DMS153 treated with DMSO at 0.1 percent for 48 hours (cell line): ENCODE data around the gene CNOT10.
"Not testable (repeated sequence)": the region's sequence is repeated elsewhere in the genome, so short reads cannot be mapped to it uniquely, and the experiment has no call there.

Experiments
- DNase-seq: peaks from one replicate; lab custom pipeline; 2025; ENCODE audit not compliant: unreplicated experiment; lab: John Stamatoyannopoulos, UW

CNOT10 gene, protein sequence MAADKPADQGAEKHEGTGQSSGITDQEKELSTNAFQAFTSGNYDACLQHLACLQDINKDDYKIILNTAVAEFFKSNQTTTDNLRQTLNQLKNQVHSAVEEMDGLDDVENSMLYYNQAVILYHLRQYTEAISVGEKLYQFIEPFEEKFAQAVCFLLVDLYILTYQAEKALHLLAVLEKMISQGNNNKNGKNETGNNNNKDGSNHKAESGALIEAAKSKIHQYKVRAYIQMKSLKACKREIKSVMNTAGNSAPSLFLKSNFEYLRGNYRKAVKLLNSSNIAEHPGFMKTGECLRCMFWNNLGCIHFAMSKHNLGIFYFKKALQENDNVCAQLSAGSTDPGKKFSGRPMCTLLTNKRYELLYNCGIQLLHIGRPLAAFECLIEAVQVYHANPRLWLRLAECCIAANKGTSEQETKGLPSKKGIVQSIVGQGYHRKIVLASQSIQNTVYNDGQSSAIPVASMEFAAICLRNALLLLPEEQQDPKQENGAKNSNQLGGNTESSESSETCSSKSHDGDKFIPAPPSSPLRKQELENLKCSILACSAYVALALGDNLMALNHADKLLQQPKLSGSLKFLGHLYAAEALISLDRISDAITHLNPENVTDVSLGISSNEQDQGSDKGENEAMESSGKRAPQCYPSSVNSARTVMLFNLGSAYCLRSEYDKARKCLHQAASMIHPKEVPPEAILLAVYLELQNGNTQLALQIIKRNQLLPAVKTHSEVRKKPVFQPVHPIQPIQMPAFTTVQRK

DNA sequence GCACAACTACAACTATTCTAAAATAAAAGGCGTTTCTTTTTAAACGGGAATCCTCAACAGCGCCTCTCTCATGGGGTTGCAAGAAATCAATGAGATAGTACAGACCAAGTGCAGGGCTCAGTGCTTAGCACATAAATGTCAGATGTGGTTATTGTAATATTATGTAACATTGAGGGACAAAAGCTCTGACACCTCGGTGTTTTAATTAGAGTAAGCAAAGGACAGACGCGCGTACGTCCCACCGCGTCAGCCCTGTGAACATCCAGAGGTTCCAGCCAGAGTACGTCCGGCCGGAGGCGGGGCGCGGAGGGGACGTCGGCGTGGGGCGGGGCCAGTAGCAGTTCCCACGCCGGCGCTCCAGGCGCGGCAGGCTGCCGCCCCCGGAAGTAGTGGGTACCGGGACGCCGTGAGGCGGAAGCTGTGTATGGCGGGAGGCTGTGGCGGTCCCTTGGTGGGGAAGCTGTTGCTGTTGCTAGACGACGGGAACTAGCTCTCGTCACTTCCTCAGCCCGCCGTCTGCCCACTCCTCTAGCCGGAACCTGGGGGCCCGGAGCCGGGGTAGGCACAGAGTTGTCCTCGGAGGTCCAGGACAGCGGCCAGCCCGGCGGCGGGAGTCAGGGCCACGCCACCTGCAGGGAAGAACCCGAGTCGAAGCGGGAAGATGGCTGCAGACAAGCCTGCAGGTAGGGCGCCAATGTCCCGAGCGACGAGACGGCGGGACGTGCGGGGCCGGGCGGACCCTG is at the start of gene CNOT10:
CNOT10 (plus strand) TSS at position 389 of the 743 bp plus-strand sequence; CDS start at position 662, 273 bp downstream.
- peak; percentile 63 for DNase-seq

DNA sequence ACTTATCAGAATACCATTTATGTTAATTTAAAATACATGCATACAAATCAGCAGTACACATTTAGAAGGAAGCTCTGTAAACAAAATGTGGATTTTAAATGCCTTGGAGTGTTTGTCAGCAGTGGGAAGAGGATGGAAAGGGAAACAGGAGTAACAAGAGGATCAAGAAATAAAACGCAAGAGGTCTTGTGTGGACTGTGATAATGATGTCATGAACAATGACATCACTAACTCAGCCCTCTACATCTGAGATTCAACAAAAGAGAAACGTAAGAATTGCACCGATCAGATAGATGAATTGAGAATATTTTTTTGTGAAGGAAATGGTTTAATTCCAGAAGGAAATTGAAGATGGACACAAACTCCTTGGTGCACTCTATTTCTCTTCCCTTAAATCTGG is 44.0 kb upstream of the CNOT10 start:
- DNase-seq = no peak

DNA sequence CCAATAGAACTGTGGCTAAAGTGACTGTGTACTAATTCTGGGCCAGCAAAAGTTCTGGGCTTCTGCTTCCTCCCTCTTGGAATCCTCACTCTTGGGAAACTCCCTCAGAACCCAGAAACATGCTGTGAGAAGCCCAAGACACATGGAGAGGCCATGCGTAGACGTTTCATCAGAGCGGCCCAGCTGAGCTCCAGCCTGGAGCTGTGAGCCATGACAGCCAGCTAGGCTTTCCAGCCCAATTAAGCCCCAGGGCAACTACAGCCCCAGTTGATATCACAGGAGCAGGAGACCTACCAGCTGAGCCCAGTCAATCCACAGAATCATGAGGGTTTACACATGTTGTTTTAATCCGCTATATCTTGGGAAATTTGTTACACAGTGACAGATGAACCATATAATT is 43.6 kb upstream of the CNOT10 start:
- DNase-seq = no peak

DNA sequence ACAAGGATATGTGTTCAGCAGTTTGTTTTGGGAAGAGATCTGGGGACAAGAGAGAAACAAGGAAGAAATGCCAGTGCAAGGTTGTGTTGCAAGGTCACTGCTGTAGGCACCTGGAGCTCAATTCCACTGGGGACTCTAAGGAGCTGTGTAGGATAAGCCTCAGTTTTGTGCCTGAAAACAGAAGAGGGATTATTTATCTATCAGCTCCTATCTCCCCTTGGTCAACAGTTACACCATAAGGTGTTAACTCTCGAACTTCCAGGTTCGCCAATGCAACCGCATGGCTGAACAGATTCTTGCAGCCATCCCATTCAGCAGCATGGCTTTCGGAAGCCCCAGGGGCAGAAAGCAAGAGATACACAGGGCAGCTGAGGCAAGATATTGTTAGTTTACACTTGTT is 41.6 kb upstream of the CNOT10 start:
- no peak for DNase-seq

DNA sequence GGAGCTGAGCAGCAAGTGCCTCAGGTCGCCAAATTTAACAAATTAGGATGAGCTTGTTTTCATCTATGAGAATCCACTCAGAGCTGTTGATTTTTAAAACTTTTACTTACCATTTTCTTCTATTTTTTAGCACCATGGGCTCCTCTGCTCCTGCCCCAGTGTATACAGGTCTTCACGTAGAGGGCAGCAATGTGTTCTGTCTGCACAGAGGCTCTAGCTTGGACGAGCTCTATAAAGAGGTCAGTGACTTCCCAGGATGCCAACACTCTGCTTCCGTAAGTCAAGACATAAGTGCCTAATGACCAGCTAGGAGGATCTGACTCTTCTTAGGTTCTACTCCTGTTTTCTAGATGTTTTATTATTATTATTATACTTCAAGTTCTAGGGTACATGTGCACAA is 41.2 kb upstream of the CNOT10 start:
- no peak for DNase-seq

DNA sequence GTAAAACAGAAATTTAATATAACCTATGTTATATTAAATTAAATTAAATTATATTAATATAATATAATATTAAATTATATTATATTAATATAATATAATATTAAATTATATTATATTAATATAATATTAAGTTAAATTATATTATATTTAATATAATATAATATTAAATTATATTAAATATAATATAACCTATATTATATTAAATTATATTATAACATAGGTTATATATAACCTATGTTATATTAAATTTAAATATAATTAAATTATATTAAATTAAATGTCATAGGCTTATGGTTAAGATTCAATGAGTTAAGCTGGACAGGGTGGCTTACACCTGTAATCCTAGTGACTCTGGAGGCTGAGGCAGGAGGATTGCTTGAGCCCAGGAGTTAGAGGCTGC is 40.6 kb upstream of the CNOT10 start:
- DNase-seq = no peak

DNA sequence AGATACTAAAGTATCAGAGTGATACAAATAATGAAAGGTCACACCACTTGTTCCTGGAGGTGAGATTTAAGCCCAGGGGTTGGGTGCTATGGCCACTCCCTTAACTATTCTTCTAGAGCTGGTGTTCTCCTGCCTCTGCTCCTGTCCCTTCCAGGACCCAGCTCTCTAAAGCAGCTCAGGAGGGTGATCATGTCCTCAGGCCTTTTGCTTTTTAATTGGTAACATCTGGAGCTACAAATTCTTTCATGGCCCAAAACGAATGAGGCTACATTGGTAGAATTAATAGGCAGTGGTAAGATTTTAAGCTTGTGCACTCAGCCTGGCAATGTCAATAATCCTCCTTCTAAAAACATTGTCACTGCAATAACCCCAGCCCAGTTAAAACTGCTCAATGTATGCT is 38.2 kb upstream of the CNOT10 start:
- DNase-seq = no peak

DNA sequence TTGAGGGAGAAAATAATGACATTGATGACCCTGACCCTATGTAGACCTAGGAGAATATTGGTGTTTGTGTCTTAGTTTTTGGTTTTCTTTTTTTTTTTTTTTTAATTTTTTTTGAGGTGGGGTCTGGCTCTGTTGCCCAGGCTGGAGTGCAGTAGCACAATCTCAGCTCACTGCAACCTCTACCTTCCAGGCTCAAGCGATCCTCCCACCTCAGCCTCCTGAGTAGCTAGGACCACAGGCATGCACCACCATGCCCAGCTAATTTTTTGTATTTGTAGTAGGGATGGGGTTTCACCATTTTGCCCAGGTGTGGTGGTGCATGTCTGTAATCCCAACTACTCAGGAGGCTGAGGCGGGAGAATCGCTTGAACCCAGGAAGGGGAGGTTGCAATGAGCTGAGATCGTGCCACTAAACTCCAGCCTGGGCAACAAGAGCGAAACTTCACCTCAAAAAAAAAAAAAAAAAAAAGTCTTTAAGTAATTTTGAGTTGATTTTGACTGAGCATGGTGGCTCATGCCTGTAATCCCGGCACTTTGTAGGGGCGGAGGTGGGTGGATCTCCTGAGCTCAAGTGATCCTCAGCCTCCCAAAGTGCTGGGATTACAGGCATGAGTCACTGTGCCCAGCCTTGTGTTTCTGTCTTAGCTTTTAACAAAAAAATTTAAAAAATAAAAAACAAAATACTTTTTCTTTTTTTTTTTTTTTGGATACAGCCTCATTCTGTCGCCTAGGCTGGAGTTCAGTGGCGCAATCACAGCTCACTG is 32.5 kb upstream of the CNOT10 start:
- DNase-seq = not testable (repeated sequence)

DNA sequence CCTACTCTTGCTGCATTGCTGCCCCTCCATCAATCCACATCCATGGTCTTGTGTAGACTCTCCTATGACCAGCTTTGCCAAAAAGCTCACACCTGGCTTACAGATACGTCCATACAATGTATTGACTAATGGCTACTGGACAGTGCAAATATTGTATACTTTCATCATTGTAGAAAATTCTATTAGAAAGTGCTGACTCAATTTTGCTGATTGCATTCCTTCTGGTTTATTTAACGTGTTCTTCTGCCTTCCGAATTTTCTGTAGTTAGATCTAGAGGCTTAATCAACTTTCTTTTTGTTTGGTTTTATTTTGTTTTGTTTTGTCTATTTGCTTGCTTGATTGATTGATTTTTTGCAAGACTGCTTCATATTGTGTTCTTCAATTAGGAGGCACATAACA is 29.8 kb upstream of the CNOT10 start:
- no peak for DNase-seq

DNA sequence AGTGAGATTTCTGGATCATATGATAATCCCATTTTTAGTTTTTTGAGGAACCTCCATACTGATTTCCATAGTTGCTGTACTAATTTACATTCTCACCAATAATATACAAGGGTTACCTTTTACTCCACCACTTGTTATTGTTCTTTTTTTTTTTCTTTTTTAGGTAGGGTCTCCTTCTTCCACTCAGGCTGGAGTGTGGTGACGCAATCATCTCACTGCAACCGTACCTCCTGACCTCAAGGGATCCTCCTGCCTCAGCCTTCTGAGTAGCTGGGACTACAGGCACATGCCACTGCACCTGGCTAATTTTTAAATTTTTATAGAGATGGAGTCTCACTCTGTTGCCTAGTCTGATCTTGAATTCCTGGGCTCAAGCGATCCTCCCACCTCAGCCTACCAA is 24.4 kb upstream of the CNOT10 start:
- DNase-seq = no peak

DNA sequence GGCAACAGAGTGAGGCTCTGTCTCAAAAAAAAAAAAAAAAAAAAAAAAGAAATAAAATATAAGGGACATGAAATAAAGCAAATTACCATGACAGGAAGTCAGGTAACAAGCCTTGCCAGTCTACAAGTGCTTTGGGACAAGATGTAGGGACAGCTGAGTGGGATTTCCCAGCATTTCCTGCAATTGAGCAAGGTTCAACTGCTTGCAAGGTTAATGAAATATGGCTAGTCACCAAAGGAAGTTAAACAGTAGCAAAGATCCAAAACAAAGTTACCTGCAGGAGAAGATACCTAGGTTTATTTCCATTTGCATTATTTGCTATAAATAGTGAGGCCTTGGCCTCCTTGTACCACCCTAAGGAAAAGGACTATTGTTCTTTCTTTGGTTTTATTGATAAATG is 22.3 kb upstream of the CNOT10 start:
- DNase-seq = no peak

DNA sequence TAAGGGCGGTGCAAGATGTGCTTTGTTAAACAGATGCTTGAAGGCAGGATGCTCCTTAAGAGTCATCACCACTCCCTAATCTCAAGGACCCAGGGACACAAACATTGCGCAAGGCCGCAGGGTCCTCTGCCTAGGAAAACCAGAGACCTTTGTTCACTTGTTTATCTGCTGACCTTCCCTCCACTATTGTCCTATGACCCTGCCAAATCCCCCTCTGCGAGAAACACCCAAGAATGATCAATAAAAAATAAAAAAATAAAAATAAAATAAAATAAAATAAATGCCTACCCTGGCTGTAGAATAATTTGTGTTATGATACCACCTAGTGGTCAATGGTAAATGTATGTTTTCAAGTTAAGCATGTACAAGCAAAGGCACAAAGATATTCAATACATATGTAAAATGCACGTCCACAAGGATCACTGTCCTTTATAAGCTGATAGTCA is 20.3 kb upstream of the CNOT10 start:
- peak; percentile 17 for DNase-seq

DNA sequence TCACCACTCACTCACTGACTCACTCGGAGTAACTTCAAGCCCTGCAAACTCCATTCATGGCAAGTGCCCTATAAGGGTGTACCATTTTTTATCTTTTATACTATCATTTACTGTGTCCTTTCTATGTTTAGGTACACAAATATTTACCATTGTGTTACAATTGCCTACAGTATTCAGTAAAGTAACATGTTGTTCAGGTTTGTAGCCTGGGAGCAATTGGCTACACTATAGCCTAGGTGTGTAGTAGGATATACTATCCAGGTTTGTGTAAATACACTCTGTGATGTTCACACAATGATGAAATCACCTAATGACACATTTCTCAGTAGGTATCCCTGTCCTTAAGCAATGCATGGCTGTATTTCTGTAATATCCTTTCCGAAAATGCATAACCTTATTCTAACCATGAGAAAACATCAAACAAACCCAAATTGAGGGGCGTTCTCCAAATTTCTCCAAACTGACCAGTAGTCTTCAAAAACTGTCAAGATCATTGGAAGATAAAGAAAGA is 17.9 kb upstream of the CNOT10 start:
- no peak for DNase-seq

DNA sequence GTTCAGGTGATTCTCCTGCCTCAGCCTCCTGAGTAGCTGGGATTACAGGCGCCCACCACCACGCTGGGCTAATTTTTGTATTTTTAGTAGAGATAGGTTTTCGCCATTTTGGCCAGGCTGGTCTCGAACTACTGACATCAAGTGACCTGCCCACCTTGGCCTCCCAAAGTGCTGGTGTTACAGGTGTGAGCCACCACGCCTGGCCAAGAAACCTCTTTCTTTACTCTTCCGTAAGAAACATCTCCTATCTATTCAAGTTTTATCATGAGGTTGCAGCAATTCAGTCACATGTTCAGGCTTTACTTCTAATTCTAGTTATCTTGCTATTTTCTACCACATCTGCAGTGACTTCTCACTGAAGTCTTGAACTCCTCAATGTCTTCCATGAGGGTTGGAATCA is 15.8 kb upstream of the CNOT10 start:
- DNase-seq = not testable (repeated sequence)

DNA sequence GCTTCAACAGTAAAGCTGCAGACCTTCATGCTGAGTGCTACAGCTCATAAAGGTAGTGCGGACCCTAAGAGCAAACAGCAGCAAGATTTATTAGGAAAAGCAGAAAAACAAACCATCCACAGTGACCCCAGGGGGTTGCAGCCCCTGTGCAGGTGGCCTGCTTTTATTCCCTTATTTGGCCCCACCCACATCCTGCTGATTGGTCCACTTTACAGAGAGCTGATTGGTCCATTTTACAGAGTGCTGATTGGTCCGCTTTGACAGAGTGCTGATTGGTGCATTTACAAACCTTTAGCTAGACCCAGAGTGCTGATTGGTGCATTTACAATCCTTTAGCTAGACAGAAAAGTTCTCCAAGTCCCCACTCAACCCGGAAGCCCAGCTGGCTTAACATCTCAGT is 11.3 kb upstream of the CNOT10 start:
- DNase-seq = not testable (repeated sequence)

DNA sequence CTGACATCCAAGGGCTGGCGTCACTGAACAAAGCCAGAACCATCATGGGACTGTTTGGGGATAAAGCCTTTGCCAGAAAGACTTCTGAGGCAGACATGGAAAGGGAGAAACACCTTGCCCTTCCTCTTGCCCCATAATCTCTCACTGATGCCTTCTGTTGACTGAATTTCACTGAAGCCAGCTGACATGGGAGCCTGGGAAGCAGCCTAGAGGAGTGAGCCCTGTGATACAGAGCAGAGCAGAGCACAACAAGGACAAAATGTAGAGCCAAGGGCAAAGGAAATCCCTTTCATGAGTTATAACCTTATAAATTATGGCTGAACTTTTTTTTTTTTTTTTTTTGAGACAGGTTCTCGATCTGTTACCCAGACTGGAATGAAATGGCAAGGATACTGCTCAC is 9.8 kb upstream of the CNOT10 start:
- DNase-seq = no peak

DNA sequence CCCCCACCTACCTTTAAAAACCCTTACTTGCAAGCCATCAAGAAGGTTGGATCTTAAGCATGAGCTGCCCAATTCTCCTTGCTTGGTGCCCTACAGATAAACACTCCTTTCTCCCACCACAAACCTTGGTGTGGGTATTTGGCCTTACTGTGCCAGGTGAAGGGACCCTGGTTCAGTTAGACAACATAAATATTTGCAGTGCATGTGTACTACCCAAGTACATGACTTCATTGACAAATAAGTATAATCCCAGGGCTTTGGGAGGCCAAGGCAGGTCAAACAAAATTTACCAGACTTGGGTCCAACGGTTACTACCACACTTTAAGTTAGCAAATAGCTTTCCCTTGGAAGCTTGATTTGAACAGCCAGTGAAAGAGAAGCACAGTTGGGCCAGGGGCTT is 9.3 kb upstream of the CNOT10 start:
- DNase-seq = no peak

DNA sequence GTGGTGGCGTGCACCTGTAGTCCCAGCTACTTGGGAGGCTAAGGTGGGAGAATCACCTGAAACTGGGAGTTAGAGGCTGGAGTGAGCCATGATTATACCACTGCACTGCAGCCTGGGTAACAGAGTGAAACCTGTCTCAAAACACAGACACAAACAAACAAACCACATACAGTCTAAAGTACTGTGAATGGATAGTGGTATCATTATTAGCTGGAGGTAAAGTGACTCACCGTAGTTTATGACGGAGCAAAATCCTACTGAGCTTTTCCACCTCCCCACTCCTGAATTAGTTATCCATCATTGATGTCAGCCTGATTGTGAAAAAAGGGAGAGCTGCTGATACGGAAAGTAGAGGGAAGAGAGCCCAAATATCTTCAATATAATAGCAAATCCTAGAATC is 3.2 kb upstream of the CNOT10 start:
- DNase-seq = no peak

DNA sequence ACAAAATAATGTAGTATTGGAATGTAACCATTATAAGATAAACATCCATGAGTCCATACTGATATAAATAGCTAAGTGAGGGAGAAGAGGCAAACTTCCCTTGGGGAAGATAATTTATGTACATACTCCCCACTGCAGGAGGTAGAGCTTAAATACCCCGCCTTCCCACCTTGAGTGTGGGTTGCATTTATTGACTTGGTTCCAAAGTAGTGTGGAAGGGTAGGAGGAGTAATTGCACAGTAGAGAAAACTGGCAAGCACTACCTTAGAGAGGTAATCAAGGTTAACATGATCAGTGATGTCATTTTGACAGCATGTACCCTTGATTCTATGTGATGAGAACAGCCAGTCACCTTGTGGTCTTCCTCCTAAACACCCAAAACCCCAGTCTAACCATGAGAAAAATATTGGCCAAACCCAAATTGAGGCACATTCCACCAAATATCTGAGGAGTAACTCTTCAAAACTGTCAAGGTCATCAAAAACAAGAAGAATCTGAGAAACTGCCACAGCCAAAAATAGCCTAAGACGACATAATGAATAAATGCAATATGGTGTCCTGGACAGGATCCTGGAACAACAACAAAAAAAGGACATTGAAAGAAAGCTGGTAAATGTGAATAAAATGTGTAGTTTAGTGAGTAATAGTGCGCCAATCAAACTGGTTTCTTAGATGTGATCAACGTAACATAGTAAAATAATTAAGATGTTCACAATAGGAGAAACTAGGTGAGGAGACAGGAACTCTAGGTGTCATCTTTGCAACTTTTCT is 774 bp upstream of the CNOT10 start:
- DNase-seq = no peak
